NCI-H1417 treated with DMSO at 0.1 percent for 48 hours (cell line): ENCODE results near the gene KCNG2.
"Not testable (repeated sequence)": the region's sequence is repeated elsewhere in the genome, so short reads cannot be mapped to it uniquely, and the experiment has no call there.

Experiments
- DNase-seq: peaks from one replicate; lab custom pipeline; 2025; lab: John Stamatoyannopoulos, UW

The KCNG2 gene

DNA sequence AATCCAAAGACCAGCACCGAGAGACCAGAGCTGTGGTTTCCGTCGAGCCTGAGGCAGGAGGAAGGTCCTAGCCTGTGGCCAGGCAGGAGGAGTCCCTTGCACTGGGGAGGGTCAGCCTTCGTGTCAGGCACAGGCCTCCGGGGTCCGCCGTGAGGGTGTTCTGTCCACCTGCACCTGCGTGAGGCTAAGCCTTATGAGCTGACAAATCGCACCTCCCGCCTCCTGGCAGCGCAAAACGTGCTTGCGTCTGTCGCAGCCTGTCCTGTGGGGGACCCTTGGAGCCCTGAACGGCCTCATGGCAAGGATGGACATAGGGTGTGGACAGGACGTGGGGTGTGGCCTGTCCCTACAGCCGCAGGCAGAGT is 73.3 kb downstream of the KCNG2 start:
- no peak for DNase-seq

- no peak for DNase-seq
Observed at GRCh38 chr18:79871481-79872091, 73.8 kb downstream of the KCNG2 start.

DNA sequence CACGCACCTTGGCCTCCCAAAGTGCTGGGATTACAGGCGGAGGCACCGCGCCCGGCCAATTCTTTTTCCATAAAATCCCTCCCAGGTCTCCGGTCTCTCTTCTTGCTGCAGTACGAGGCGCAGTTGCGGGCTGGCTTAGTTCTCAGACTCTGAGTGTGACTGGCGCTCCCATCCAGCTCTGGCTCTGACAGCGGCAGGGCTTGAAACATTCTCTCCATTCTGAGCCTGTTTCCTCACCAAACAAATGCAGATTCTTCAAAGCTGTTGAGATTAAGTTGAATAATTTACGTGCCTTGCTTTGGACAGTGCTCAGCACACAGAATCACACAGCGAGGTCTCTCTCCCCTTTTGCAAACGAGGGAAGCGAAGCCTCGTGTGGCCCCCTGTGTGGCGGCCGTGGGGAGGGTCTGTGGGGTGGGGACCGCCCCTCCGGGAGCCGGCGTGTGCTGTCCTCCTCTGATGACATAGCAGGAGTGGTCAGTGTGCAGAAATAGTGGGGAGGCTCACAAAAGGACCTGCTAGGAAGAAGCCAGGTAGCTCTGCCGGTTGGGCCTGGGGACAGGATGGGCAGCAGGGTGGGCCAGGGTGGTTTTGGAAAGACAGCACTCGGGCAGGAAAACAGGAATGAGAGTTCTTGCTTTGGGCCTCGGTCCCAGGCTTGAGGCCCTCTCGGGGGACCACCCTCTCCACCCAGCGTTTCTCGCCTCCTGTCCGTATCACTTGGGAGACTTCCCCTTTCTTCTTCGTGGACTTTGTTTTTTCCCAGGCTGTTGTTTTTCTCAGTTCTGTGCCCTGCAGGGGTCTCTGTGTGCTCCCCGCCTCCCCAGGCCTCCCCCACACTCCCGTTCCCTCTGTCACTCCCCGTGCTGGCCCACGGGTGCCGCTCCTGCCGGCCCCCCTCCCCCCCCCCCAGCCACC is 75.0 kb downstream of the KCNG2 start:
- no peak for DNase-seq

DNA sequence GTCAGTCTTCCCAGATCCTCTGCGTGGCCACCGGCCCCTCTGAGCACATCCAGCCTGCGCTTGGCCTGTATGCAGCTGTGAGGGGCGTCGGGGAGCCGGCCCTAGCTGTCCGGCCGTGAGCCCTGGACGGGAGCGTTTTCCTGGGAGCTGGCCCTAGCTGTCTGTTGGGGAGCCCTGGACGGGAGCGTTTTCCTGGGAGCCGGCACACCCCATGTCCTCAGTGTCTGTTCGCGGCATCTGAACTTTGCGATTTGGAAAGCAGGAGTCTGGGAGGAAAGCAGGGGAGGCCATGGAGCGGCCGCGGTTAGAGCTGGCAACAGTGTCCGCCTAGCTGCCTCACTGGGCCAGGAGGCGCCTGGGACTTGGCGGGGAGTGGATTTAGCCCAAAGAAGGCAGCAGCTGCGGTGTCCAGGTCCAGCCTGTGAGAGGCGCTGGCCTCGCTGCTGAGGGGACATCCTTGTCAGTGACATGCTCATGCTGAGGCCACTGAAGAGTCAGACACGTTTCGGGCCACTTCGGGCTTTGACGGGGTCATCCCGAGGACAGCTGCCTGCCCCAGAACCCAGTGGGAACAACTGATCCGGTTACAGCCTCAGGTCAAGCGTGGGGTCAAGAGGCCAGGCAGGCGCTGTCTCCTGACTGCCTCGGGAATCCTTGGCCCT is 75.8 kb downstream of the KCNG2 start:
- DNase-seq = no peak

- no peak for DNase-seq
Observed at GRCh38 chr18:79874553-79875530, 77.1 kb downstream of the KCNG2 start.

- DNase-seq = no peak
Observed at GRCh38 chr18:79875531-79875919, 77.8 kb downstream of the KCNG2 start.

GRCh38 chr18:79875931-79876461 is 78.3 kb downstream of the KCNG2 start:
- no peak for DNase-seq

DNA sequence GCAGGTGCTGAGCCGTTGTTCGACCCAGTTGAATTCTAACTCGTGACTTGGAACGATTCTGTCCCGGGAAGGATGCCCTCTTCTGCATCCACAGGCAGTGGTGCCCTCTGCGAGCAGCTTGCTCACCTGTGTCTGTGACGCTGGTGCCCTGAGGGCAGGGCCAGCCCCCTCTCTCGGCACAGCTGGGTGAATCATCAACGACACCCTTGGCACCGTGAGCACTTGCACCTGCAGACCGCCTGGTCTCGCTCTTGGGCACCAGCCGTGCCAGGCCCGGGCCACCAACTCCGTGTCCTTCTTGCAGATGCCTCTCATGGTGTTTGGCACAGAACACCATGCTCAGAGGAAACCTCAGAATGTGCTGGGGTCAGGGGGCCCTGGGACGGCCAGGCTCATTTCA is 78.8 kb downstream of the KCNG2 start:
- no peak for DNase-seq

- no peak for DNase-seq
Observed at GRCh38 chr18:79877163-79878091, 79.7 kb downstream of the KCNG2 start.

- DNase-seq = not testable (repeated sequence)
Observed at GRCh38 chr18:79878246-79878645, 80.5 kb downstream of the KCNG2 start.

- DNase-seq = no peak
Observed at GRCh38 chr18:79878741-79879378, 81.1 kb downstream of the KCNG2 start.

GRCh38 chr18:79879566-79879965 is 81.8 kb downstream of the KCNG2 start:
- no peak for DNase-seq

GRCh38 chr18:79881695-79882094 is 84.0 kb downstream of the KCNG2 start:
- no peak for DNase-seq

- no peak for DNase-seq
Observed at GRCh38 chr18:79882522-79883241, 84.9 kb downstream of the KCNG2 start.

- no peak for DNase-seq
Observed at GRCh38 chr18:79883461-79884293, 85.9 kb downstream of the KCNG2 start.

DNA sequence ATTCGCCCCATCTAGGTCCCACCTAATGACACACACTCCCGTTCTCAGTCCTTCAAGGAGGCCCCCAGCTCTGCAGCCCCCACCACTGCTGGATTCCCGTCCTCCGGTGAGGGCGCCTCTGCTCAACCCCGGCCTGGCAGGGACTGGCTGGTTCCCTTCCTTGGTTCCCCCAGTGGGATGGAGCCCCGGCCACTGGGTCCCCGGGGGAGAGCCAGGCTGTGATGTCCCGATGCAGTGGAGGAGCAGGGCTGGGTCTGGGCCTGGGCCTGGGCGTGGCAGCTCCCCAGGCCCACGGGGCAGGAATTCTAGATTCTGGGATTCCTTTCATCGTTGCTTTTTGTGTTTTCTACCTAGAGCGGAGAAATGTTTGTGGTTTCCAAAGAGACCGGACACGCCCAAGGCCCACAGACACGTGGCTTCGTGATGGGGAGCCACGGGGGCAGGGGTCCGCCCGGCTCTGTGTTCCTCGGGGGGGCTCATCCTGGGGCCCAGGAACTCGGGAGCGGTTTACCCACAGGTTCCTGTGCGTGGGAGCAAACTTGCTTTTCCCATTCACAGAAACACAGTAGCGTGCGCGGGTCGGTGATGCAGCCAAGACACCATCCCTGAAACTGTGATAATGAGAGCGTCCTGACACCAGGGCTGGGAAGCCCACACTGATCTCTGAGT is 86.7 kb downstream of the KCNG2 start:
- DNase-seq = no peak

- DNase-seq = no peak
Observed at GRCh38 chr18:79884963-79885728, 87.4 kb downstream of the KCNG2 start.
